ENCODE data around the gene CTBP1. TPM values are rescaled to one million over a fixed set of nuclear protein-coding genes. Genes with fewer than 3 reads are reported as not detected.

CTBP1 gene
- polyA plus RNA-seq, 1 donor from 2014 or later = 325 TPM

GRCh38 chr4:1194010-1194900 lies 54.7 kb downstream of the CTBP1 start:
- Histone ChIP-seq H3K4me3 (ENCODE audit: low read length) (no peak overlapping the region), H3K27me3 (ENCODE audit: insufficient read depth, low read depth, low read length) (no peaks in the 10 kb centered on the region), H3K27ac (ENCODE audit: low read length) (no peak overlapping the region), H3K36me3 (ENCODE audit: insufficient read depth, low read length) (no peaks in the 10 kb centered on the region), H3K9ac (ENCODE audit: low read length) (no peak overlapping the region), H3K9me3 (ENCODE audit: low read length) (no peaks in the 10 kb centered on the region), H4K20me1 (ENCODE audit: insufficient read depth) (no peaks in the 10 kb centered on the region), H3K4me2 (ENCODE audit: low read length) (no peak overlapping the region), H3F3A (ENCODE audit: insufficient read depth, low read length, poor library complexity, severe bottlenecking) (no peaks in the 10 kb centered on the region), H2AFZ (ENCODE audit: low read depth, low read length) (no peak overlapping the region), H3K9me2 (ENCODE audit: insufficient read depth, low read length) (no peaks in the 10 kb centered on the region), H3K79me2 (replicated peaks; ENCODE audit: insufficient read depth, low read length) (no peaks in the 10 kb centered on the region)
- TF ChIP-seq TAF1 (IDR thresholded peaks at IDR 0.05; ENCODE audit: low read depth) = no peak
- TF ChIP-seq EZH2 (IDR thresholded peaks at IDR 0.05; ENCODE audit: borderline replicate concordance, insufficient read depth, low read length, poor library complexity, severe bottlenecking) = no peak
- no peak for TF ChIP-seq EP300 (conservative IDR thresholded peaks at IDR 0.05; ENCODE audit: poor library complexity, severe bottlenecking)

GRCh38 chr4:1193206-1194009 lies 55.5 kb downstream of the CTBP1 start:
- H3K27ac ChIP-seq (ENCODE audit: low read length) = no peak overlapping the region
- H3K36me3 ChIP-seq (ENCODE audit: insufficient read depth, low read length) = no peaks in the 10 kb centered on the region
- no peak for TF ChIP-seq MXI1 (conservative IDR thresholded peaks at IDR 0.05; ENCODE audit: poor library complexity, severe bottlenecking)
- TF ChIP-seq, protein P1, sequence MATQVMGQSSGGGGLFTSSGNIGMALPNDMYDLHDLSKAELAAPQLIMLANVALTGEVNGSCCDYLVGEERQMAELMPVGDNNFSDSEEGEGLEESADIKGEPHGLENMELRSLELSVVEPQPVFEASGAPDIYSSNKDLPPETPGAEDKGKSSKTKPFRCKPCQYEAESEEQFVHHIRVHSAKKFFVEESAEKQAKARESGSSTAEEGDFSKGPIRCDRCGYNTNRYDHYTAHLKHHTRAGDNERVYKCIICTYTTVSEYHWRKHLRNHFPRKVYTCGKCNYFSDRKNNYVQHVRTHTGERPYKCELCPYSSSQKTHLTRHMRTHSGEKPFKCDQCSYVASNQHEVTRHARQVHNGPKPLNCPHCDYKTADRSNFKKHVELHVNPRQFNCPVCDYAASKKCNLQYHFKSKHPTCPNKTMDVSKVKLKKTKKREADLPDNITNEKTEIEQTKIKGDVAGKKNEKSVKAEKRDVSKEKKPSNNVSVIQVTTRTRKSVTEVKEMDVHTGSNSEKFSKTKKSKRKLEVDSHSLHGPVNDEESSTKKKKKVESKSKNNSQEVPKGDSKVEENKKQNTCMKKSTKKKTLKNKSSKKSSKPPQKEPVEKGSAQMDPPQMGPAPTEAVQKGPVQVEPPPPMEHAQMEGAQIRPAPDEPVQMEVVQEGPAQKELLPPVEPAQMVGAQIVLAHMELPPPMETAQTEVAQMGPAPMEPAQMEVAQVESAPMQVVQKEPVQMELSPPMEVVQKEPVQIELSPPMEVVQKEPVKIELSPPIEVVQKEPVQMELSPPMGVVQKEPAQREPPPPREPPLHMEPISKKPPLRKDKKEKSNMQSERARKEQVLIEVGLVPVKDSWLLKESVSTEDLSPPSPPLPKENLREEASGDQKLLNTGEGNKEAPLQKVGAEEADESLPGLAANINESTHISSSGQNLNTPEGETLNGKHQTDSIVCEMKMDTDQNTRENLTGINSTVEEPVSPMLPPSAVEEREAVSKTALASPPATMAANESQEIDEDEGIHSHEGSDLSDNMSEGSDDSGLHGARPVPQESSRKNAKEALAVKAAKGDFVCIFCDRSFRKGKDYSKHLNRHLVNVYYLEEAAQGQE (IDR thresholded peaks at IDR 0.05; ENCODE audit: borderline replicate concordance) = no peak
- TF ChIP-seq, protein P2, sequence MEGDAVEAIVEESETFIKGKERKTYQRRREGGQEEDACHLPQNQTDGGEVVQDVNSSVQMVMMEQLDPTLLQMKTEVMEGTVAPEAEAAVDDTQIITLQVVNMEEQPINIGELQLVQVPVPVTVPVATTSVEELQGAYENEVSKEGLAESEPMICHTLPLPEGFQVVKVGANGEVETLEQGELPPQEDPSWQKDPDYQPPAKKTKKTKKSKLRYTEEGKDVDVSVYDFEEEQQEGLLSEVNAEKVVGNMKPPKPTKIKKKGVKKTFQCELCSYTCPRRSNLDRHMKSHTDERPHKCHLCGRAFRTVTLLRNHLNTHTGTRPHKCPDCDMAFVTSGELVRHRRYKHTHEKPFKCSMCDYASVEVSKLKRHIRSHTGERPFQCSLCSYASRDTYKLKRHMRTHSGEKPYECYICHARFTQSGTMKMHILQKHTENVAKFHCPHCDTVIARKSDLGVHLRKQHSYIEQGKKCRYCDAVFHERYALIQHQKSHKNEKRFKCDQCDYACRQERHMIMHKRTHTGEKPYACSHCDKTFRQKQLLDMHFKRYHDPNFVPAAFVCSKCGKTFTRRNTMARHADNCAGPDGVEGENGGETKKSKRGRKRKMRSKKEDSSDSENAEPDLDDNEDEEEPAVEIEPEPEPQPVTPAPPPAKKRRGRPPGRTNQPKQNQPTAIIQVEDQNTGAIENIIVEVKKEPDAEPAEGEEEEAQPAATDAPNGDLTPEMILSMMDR (IDR thresholded peaks at IDR 0.05; ENCODE audit: poor library complexity, severe bottlenecking) = no peak
- TF ChIP-seq POLR2AphosphoS5 (IDR thresholded peaks at IDR 0.05) = no peak
- no peak for TF ChIP-seq EP300 (conservative IDR thresholded peaks at IDR 0.05; ENCODE audit: poor library complexity, severe bottlenecking)
- no peak for TF ChIP-seq SMC3 (conservative IDR thresholded peaks at IDR 0.05; ENCODE audit: poor library complexity)
- TF ChIP-seq TAF1 (IDR thresholded peaks at IDR 0.05; ENCODE audit: low read depth) = no peak
- no peak for TF ChIP-seq RAD21 (conservative IDR thresholded peaks at IDR 0.05)
- TF ChIP-seq EZH2 (IDR thresholded peaks at IDR 0.05; ENCODE audit: borderline replicate concordance, insufficient read depth, low read length, poor library complexity, severe bottlenecking) = no peak
- H3F3A ChIP-seq (ENCODE audit: insufficient read depth, low read length, poor library complexity, severe bottlenecking) = no peaks in the 10 kb centered on the region
- H3K4me2 ChIP-seq (ENCODE audit: low read length) = no peak overlapping the region
- no peak overlapping the region for H2AFZ ChIP-seq (ENCODE audit: low read depth, low read length)
- no peaks in the 10 kb centered on the region for H4K20me1 ChIP-seq (ENCODE audit: insufficient read depth)
- no peak overlapping the region for H3K9ac ChIP-seq (ENCODE audit: low read length)
- H3K9me3 ChIP-seq (ENCODE audit: low read length) = no peaks in the 10 kb centered on the region
- no peaks in the 10 kb centered on the region for H3K9me2 ChIP-seq (ENCODE audit: insufficient read depth, low read length)
- H3K4me3 ChIP-seq (ENCODE audit: low read length) = no peak overlapping the region
- no peaks in the 10 kb centered on the region for H3K27me3 ChIP-seq (ENCODE audit: insufficient read depth, low read depth, low read length)
- no peaks in the 10 kb centered on the region for H3K79me2 ChIP-seq (replicated peaks; ENCODE audit: insufficient read depth, low read length)
